T-cell (primary cell): Measurements from ENCODE around the gene PON1. TPM values are rescaled to one million over a fixed set of nuclear protein-coding genes. Genes with fewer than 3 reads are reported as not detected.

Experiments used
- ATAC-seq, 4 experiments: fragments of 200-7000 bp in 3 of 4; fragments of 150-1000 bp in 1 of 4; cut with Tn5 transposase; replicated peaks in 1 of 4; 1 replicate in 3 of 4; 2 replicates in 1 of 4; pipeline ENCODE4 v1.10.0; 2021; ENCODE audit warnings: moderate library complexity in 3 of 4, mild to moderate bottlenecking in 2 of 4, moderate number of reproducible peaks in 1 of 4
- CTCF ChIA-PET, 2 donors: fragments of 300-600 bp; sonication (Branson Sonifier 250); formaldehyde crosslinking; loops; one replicate each; lab custom pipeline; 2022; ENCODE audit warnings: antibody characterized with exemption in 2 of 2; lab: Charles Lee
- POLR2A ChIA-PET, 2 donors: fragments of 300-600 bp; sonication (Branson Sonifier 250); formaldehyde crosslinking; loops; one replicate each; lab custom pipeline; 2022; ENCODE audit warnings: antibody characterized with exemption in 2 of 2; lab: Charles Lee
- DNase-seq, 35 experiments: peaks; one replicate each; pipeline versions ENCODE4 v3.0.0 to v3.0.0-alpha.2; 2013 to 2023
- H3K27ac ChIP-seq: one replicate; pipeline ENCODE4 v1.5.1; 2013; ENCODE audit warnings: low read length
- H3K27me3 ChIP-seq, 2 experiments: replicated peaks in 1 of 2; 1 replicate in 1 of 2; 2 replicates in 1 of 2; pipeline versions ENCODE4 v1.6.1 to v1.7.0; 2013; ENCODE audit warnings: low read length in 1 of 2, mixed read lengths in 1 of 2; ENCODE audit not compliant: control insufficient read depth in 2 of 2, insufficient read depth in 2 of 2; ENCODE audit errors: extremely low read depth in 1 of 2
- H3K36me3 ChIP-seq, 2 donors: 1 replicate in 1 of 2; 2 replicates in 1 of 2; pipeline versions ENCODE4 v1.6.1 to v1.7.0; 2013; ENCODE audit warnings: low read length in 1 of 2; ENCODE audit not compliant: control insufficient read depth in 2 of 2, insufficient read depth in 1 of 2; ENCODE audit errors: extremely low read depth in 1 of 2
- H3K4me1 ChIP-seq, 2 experiments: 1 replicate in 1 of 2; 2 replicates in 1 of 2; pipeline versions ENCODE4 v1.6.1 to v1.7.0; 2013; ENCODE audit warnings: low read length in 2 of 2, mixed read lengths in 1 of 2; ENCODE audit not compliant: insufficient read depth in 2 of 2, control insufficient read depth in 1 of 2; ENCODE audit errors: extremely low read depth in 1 of 2
- H3K4me3 ChIP-seq, 2 donors: 1 replicate in 1 of 2; 2 replicates in 1 of 2; pipeline versions ENCODE4 v1.5.1 to v1.7.0; 2013; ENCODE audit warnings: mild to moderate bottlenecking in 2 of 2, low read length in 1 of 2, moderate library complexity in 1 of 2; ENCODE audit not compliant: control insufficient read depth in 1 of 2; ENCODE audit errors: extremely low read depth in 1 of 2
- H3K9me3 ChIP-seq: 2 replicates; pipeline ENCODE4 v1.7.0; 2013
- H3K27ac Mint-ChIP-seq, 2 donors: one replicate each; pipeline ENCODE4 v1.8.0; 2020 to 2021; ENCODE audit warnings: mild to moderate bottlenecking in 2 of 2, mixed read lengths in 2 of 2
- H3K27me3 Mint-ChIP-seq, 2 donors: one replicate each; pipeline ENCODE4 v1.8.0; 2021 to 2022; ENCODE audit warnings: mixed read lengths in 2 of 2
- H3K36me3 Mint-ChIP-seq: one replicate; pipeline ENCODE4 v1.8.0; 2021; ENCODE audit warnings: mixed read lengths
- H3K4me1 Mint-ChIP-seq, 3 donors: one replicate each; pipeline ENCODE4 v1.8.0; 2020 to 2022; ENCODE audit warnings: mixed read lengths in 3 of 3, mild to moderate bottlenecking in 1 of 3
- H3K4me3 Mint-ChIP-seq, 3 donors: one replicate each; pipeline ENCODE4 v1.8.0; 2020 to 2022; ENCODE audit warnings: mild to moderate bottlenecking in 3 of 3, mixed read lengths in 3 of 3, moderate library complexity in 3 of 3
- H3K9me3 Mint-ChIP-seq, 3 donors: one replicate each; pipeline ENCODE4 v1.8.0; 2020 to 2022; ENCODE audit warnings: mixed read lengths in 3 of 3
- WGBS: methylation state at CpG from one replicate; pipeline ENCODE4 v1.1.5; 2013; ENCODE audit warnings: missing lambda C conversion rate; ENCODE audit not compliant: insufficient coverage; 5-methylcytosine and 5-hydroxymethylcytosine counted together
- total RNA-seq, 35 experiments: library from RNA in 6 of 35; stranded (reverse) in 6 of 35; fragments of 120-200 nt in 1 of 35; gene quantifications; one replicate each; pipeline versions ENCODE4 v1.2.1 to v1.2.4 and lab custom pipeline; 2013 to 2026

PON1 gene
- total RNA-seq, 5 donors from 2014 or later (not counting 1 experiment from before 2014, with no cell fraction given): 0.73 TPM; not detected in 4

GRCh38 chr7:95342642-95343307 is 18.4 kb upstream of the PON1 start:
- H3K36me3 Mint-ChIP-seq: no peaks in the 10 kb centered on the region

DNA sequence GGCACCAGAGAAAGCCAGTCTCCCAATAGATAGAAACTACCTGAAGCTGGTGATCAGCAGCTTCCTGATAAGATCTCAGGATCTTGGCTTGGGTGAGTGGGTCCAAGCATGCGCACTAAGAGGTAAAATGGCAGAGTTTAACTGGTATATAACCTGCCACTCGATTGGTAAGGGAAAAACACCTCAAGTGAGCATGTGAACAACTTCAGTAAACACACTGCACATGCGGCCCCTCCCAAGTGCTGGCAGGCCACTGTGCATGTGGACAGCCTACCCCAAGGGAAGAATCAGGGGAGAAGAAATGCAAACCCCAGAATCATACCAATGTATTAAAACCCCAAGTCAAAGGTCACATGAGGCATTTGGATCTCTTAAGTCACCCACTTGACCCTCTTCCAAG is 17.7 kb upstream of the PON1 start:
- no peak overlapping the region for H3K27ac Mint-ChIP-seq
- WGBS: 82% methylated on average over 2 of the region's 3 CpGs
- POLR2A ChIA-PET: no interaction called here

More at GRCh38 chr7:95342642-95343307, 18.4 kb upstream of the PON1 start:
- no peak overlapping the region for H3K27ac Mint-ChIP-seq
- H3K9me3 Mint-ChIP-seq: no peaks in the 10 kb centered on the region
- Histone ChIP-seq H3K27me3 (no peaks in the 10 kb centered on the region), H3K27ac (no peak overlapping the region), H3K4me1 (no peaks in the 10 kb centered on the region), H3K36me3 (no peaks in the 10 kb centered on the region), H3K9me3 (no peaks in the 10 kb centered on the region), H3K4me3 (no peak overlapping the region)
- no peaks in the 10 kb centered on the region for H3K4me1 Mint-ChIP-seq
- ATAC-seq: no peak
- H3K27me3 Mint-ChIP-seq: peaks cover 0 to 3% of the 10 kb centered on the region in 2 donors
- ChIA-PET POLR2A (no interaction called here), CTCF (no interaction called here)
- no peak for DNase-seq
- WGBS: no CpG with 5 or more reads among the region's 4 CpGs
- H3K4me3 Mint-ChIP-seq: no peak overlapping the region

DNA sequence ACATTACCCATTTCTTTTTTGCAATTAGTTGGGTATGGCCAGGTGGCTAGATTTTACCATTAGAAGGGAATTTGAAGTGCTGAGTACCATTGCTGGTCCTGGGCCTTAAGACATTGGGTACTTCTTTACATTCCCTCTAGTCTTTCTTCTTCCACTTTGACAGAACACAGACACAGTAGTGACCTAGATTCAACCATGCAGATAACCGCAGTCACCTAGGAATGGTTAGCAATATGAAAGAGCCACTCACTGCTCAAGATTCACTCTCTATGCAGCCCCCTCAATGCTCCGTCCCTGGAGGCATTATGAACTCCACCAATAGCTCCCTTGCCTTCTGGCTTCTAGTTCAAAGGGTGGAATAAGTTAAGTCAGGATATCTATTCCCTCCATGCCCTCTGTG is 16.2 kb upstream of the PON1 start:
- ATAC-seq (no peak), DNase-seq (no peak)
- no peaks in the 10 kb centered on the region for H3K4me1 ChIP-seq
- H3K36me3 ChIP-seq: no peaks in the 10 kb centered on the region
- Mint-ChIP-seq H3K9me3 (no peaks in the 10 kb centered on the region), H3K4me1 (no peaks in the 10 kb centered on the region), H3K36me3 (no peaks in the 10 kb centered on the region), H3K27me3 (peaks cover 0 to 8% of the 10 kb centered on the region in 2 donors), H3K4me3 (no peak overlapping the region), H3K27ac (no peak overlapping the region)
- no peaks in the 10 kb centered on the region for H3K9me3 ChIP-seq
- no peaks in the 10 kb centered on the region for H3K27me3 ChIP-seq
- POLR2A ChIA-PET: no interaction called here
- no peak overlapping the region for H3K27ac ChIP-seq
- no peak overlapping the region for H3K4me3 ChIP-seq
- CTCF ChIA-PET: no interaction called here
- no CpG with 5 or more reads among the region's 2 CpGs for WGBS

More for the DNA sequence above, 17.7 kb upstream of the PON1 start:
- peaks cover 0 to 8% of the 10 kb centered on the region in 2 donors for H3K27me3 Mint-ChIP-seq
- Histone ChIP-seq H3K4me3 (no peak overlapping the region), H3K27ac (no peak overlapping the region), H3K27me3 (no peaks in the 10 kb centered on the region), H3K36me3 (no peaks in the 10 kb centered on the region), H3K4me1 (no peaks in the 10 kb centered on the region), H3K9me3 (no peaks in the 10 kb centered on the region)
- H3K36me3 Mint-ChIP-seq: no peaks in the 10 kb centered on the region
- no peaks in the 10 kb centered on the region for H3K9me3 Mint-ChIP-seq
- H3K4me3 Mint-ChIP-seq: no peak overlapping the region
- no peak for DNase-seq
- CTCF ChIA-PET: no interaction called here
- no peaks in the 10 kb centered on the region for H3K4me1 Mint-ChIP-seq
- ATAC-seq: no peak

- 100% methylated on average over 2 of the region's 3 CpGs for WGBS
- Mint-ChIP-seq H3K27ac (no peak overlapping the region), H3K9me3 (no peaks in the 10 kb centered on the region), H3K36me3 (no peaks in the 10 kb centered on the region), H3K27me3 (peaks cover 0 to 8% of the 10 kb centered on the region in 2 donors), H3K4me1 (no peaks in the 10 kb centered on the region), H3K4me3 (no peak overlapping the region)
- no peaks in the 10 kb centered on the region for H3K9me3 ChIP-seq
- H3K4me3 ChIP-seq: no peak overlapping the region
- DNase-seq (no peak), ATAC-seq (no peak)
- H3K27ac ChIP-seq: no peak overlapping the region
- ChIA-PET POLR2A (no interaction called here), CTCF (no interaction called here)
- H3K36me3 ChIP-seq: no peaks in the 10 kb centered on the region
- H3K27me3 ChIP-seq: no peaks in the 10 kb centered on the region
- no peaks in the 10 kb centered on the region for H3K4me1 ChIP-seq
These were observed 14.5 kb upstream of the PON1 start for GRCh38 chr7:95338832-95339231.

GRCh38 chr7:95335093-95335492 is 10.8 kb upstream of the PON1 start:
- Mint-ChIP-seq H3K27ac (no peak overlapping the region), H3K9me3 (no peaks in the 10 kb centered on the region), H3K4me1 (peaks cover 10 to 13% (median 12%) of the 10 kb centered on the region in 3 donors), H3K36me3 (no peaks in the 10 kb centered on the region), H3K4me3 (no peak overlapping the region), H3K27me3 (peaks cover 0 to 4% of the 10 kb centered on the region in 2 donors)
- Histone ChIP-seq H3K36me3 (no peaks in the 10 kb centered on the region), H3K27me3 (no peaks in the 10 kb centered on the region), H3K4me3 (no peak overlapping the region), H3K27ac (no peak overlapping the region), H3K9me3 (no peaks in the 10 kb centered on the region), H3K4me1 (peaks cover 0 to 6% of the 10 kb centered on the region in 2 experiments)
- no peak for ATAC-seq
- ChIA-PET CTCF (interaction anchor here in 1 of 2 donors (0.6 kb wide), 1 partner anchor 17 kb away, joined by 3 read pairs; no protein-coding TSS in a partner anchor), POLR2A (no interaction called here)
- DNase-seq: no peak

- H3K4me3 Mint-ChIP-seq: no peak overlapping the region
- CTCF ChIA-PET: interaction anchor here in 1 of 2 donors (0.6 kb wide), 1 partner anchor 17 kb away, joined by 3 read pairs; no protein-coding TSS in a partner anchor
- no peak for DNase-seq
- Histone ChIP-seq H3K27me3 (no peaks in the 10 kb centered on the region), H3K4me3 (no peak overlapping the region), H3K9me3 (no peaks in the 10 kb centered on the region), H3K4me1 (peaks cover 0 to 6% of the 10 kb centered on the region in 2 experiments), H3K27ac (no peak overlapping the region), H3K36me3 (no peaks in the 10 kb centered on the region)
- ATAC-seq: no peak
- H3K4me1 Mint-ChIP-seq: peaks cover 12 to 16% (median 14%) of the 10 kb centered on the region in 3 donors
- H3K36me3 Mint-ChIP-seq: no peaks in the 10 kb centered on the region
- no peaks in the 10 kb centered on the region for H3K9me3 Mint-ChIP-seq
- peaks cover 0 to 4% of the 10 kb centered on the region in 2 donors for H3K27me3 Mint-ChIP-seq
- no peak overlapping the region for H3K27ac Mint-ChIP-seq
- POLR2A ChIA-PET: no interaction called here
These were observed 10.1 kb upstream of the PON1 start for GRCh38 chr7:95334447-95334846.
